ENCODE results near the gene PRR22. TPM values are rescaled to one million over a fixed set of nuclear protein-coding genes. Genes with fewer than 3 reads are reported as not detected.

Gene PRR22
- total and polyA plus RNA-seq, 9 of the 15 experiments (the other 6 are each of a cell fraction or from before 2014, with no cell fraction given) = 0.03 to 12.0 (median 2.0) TPM; not detected in 1

DNA sequence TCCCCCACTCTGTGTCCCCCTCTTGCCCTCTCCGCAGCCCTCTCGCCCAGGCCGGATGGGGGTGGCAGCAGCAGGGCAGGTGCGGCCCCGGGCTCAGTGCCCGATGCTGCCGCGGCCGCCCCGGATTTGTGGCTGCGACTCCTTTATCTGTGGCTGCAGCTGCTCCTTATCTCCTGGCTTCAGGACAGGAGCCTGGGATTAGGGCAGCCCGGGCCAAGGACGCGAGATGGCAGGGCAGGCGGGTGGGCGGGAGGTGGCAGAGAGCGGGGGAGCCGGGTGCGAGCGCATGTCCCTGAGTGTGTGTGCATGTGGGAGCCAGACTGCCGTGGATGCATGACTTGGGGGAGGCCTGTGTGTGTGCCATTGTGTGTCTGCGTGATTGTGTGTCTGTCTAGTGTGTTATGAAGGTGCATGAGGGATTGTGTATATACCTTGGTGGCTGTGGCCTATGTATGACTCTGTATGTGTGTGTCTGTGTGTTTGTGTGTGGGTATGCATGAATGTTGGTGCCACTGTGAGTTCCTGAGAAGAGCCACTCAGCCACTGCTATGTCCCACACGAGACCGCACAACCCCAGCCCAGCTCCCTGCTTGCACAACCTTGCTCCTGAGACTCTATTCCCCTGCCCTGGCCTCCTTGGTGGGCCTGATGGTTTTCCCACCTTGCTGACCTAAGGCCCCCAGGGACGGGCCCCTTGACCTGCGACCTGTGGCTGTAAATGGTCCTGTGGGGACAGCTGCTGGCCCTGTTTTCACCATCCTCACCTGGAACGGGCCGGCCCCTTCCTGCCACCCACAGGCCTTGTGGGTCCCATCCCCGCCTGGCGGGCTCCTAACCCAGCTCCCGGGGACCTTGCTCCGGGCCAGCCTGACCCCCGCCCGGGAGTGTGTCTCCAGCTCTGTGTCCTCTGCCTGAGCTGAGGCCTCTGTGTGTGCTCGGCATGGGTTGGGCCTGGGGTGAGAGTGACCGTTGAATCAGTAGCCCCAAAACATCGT is 15.0 kb upstream of the PRR22 start (continued):
- TF ChIP-seq, protein P1, sequence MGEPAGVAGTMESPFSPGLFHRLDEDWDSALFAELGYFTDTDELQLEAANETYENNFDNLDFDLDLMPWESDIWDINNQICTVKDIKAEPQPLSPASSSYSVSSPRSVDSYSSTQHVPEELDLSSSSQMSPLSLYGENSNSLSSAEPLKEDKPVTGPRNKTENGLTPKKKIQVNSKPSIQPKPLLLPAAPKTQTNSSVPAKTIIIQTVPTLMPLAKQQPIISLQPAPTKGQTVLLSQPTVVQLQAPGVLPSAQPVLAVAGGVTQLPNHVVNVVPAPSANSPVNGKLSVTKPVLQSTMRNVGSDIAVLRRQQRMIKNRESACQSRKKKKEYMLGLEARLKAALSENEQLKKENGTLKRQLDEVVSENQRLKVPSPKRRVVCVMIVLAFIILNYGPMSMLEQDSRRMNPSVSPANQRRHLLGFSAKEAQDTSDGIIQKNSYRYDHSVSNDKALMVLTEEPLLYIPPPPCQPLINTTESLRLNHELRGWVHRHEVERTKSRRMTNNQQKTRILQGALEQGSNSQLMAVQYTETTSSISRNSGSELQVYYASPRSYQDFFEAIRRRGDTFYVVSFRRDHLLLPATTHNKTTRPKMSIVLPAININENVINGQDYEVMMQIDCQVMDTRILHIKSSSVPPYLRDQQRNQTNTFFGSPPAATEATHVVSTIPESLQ (CRISPR knock-in tag; IDR thresholded peaks at IDR 0.05) = no peak
- 0 out of 2 replicates have a peak, but pooled peaks have one; percentile 11 for TF ChIP-seq PHF21A (IDR thresholded peaks at IDR 0.05; ENCODE audit: borderline replicate concordance, low read depth)
- no peak for TF ChIP-seq EWSR1 (IDR thresholded peaks at IDR 0.05; ENCODE audit: borderline replicate concordance, low read depth, partially characterized antibody)
- 0 out of 2 replicates have a peak, but pooled peaks have one; percentile 16 for TF ChIP-seq NFXL1 (CRISPR knock-in tag; IDR thresholded peaks at IDR 0.05)
- TF ChIP-seq EZH2 (IDR thresholded peaks at IDR 0.05; ENCODE audit: borderline replicate concordance, low read depth, low read length) = no peak
- no peak for TF ChIP-seq FOXA1 (IDR thresholded peaks at IDR 0.05; ENCODE audit: borderline replicate concordance)
- peak; percentile 98 for TF ChIP-seq SMARCC2 (IDR thresholded peaks at IDR 0.05; ENCODE audit: low read depth)
- TF ChIP-seq IRF2 (CRISPR knock-in tag; IDR thresholded peaks at IDR 0.05) = no peak
- TF ChIP-seq MAFF (IDR thresholded peaks at IDR 0.05; ENCODE audit: low read length) = no peak
- TF ChIP-seq THRAP3 (IDR thresholded peaks at IDR 0.05; ENCODE audit: borderline replicate concordance) = no peak
- TF ChIP-seq ELF4 (CRISPR knock-in tag; IDR thresholded peaks at IDR 0.05) = peak; percentile 74
- TF ChIP-seq WHSC1 (IDR thresholded peaks at IDR 0.05; ENCODE audit: low read length) = no peak
- TF ChIP-seq, protein P2, sequence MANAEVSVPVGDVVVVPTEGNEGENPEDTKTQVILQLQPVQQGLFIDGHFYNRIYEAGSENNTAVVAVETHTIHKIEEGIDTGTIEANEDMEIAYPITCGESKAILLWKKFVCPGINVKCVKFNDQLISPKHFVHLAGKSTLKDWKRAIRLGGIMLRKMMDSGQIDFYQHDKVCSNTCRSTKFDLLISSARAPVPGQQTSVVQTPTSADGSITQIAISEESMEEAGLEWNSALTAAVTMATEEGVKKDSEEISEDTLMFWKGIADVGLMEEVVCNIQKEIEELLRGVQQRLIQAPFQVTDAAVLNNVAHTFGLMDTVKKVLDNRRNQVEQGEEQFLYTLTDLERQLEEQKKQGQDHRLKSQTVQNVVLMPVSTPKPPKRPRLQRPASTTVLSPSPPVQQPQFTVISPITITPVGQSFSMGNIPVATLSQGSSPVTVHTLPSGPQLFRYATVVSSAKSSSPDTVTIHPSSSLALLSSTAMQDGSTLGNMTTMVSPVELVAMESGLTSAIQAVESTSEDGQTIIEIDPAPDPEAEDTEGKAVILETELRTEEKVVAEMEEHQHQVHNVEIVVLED (CRISPR knock-in tag; IDR thresholded peaks at IDR 0.05) = peak; percentile 50; the same call in 1 of the 2 replicates

All from K562 (cell line).